Occipital lobe (tissue), 1 donor: ENCODE measurements around the gene MRPS2. TPM values are rescaled to one million over a fixed set of nuclear protein-coding genes. Genes with fewer than 3 reads are reported as not detected.

Experiments
- total RNA-seq: library from RNA; depleted of rRNA; stranded (reverse); fragments of >200 nt; gene quantifications from one replicate; pipeline ENCODE4 v1.2.3, GENCODE V29; 2014

MRPS2 gene
- total RNA-seq, 1 donor from 2014 or later = 9.7 TPM

Other genes with a start within 250 kb of the MRPS2 start
- gene PPP1R26, start 20.9 kb upstream of the MRPS2 start, total RNA-seq = 38.5 TPM
- not detected for gene LCN1, start 20.8 kb downstream of the MRPS2 start, total RNA-seq
- not detected for gene OBP2A, start 45.4 kb downstream of the MRPS2 start, total RNA-seq
- gene PAEP, start 61.1 kb downstream of the MRPS2 start, total RNA-seq = not detected
- gene GLT6D1, start 138.9 kb downstream of the MRPS2 start, total RNA-seq = not detected
- gene LCN9, start 162.6 kb downstream of the MRPS2 start, total RNA-seq = not detected
- gene SOHLH1, start 198.8 kb downstream of the MRPS2 start, total RNA-seq = not detected
- 2.7 TPM for gene KCNT1, start 201.5 kb downstream of the MRPS2 start, total RNA-seq